HG03378 (cell line): Measurements from ENCODE around the gene ZBTB7B.

Experiments
- ATAC-seq: cut with Tn5 transposase; IDR thresholded peaks from one replicate; pipeline ENCODE4 v1.9.1; 2021; ENCODE audit warnings: mild to moderate bottlenecking, moderate library complexity; ENCODE audit not compliant: unreplicated experiment

The ZBTB7B gene

DNA sequence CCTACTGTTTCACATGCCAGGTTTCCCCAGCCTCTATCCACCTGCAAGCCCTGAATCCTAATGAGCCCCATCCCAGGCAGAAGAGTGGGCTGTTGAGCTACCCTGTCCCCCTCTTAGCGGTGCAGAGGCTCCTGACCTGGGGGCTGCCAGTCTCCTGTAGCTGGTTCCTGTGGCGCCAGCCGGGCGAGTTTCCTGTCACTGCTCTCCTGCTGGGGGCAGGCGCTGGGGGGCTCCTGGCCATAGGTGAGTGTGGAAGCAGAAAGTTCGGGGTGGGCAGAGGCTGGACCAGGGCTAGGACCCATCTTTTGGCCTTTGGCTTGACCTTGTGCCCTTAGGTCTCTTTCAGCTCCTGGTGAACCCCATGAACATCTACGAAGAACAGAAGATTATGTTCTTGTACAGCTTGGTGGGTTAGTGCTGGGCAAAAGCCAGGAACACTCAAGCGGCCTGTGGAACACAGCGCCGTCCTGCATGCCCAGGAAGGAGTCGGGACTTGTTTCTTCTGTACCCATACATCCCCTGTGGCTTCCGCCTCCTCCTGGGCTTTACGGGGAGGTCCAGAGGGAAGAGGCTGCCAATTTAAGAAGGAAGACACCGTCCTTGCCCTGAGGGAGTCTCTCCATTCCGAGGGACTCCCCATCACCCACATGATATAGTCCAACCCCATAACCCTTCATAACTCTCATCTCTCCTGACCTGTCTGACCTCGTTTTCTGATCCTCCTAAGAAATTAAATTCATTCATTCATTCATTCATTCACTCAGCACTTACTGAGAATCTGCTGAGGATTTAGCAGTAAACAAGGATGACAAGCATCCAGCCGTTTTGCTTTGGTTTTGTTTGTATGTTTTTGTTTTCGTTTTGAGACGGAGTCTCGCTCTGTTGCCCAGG lies 32.0 kb downstream of the ZBTB7B start:
- ATAC-seq, result no peak

GRCh38 chr1:155035936-155036335 lies 33.3 kb downstream of the ZBTB7B start:
- ATAC-seq, result no peak

DNA sequence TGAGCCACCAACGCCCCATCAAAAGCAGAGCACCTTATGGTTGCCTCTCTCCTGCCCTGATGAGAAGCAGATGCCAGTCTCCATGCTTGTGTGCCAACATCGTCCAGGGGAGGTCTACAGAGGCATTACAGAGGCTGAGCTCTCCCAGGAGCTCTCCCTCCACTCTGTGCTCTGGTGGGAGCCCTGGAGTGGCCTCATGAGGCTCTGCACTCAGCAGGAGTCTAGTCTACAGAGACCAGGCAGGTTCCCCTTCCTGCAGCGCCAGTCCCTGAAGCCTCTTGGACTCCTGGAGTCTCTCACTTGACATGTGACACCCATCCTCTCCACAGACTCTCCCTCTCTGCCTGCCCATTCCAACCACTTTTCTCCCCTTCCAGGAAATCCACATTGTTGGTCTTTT lies 34.4 kb downstream of the ZBTB7B start:
- ATAC-seq, result no peak

DNA sequence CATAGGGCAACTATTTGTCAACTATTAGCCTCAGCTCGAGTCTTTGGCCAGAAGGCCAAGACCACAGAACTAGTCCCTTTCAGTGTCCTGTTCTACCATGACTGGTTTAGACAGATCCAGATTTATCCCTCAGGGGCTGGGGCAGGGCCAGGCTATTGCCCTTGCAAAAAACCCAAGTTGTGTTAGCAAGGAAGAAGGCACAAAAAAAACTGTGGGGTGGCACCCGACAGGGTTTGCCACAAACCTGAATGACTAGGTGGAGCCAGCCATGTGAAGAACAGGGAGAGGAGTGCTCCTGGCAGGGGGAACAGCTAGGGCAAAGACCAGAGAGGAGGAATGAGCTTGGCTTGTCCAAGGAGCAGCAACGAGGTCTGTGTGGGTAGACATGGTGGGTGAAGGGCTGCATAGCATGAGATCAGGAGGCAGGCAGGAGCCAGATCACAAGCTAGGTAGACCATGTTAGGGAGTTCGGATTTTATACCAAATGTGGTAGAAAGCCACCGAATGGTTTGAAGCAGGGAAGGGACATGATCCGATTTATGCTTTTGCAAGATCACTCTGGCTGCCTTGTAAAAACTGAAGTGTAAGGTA lies 35.3 kb downstream of the ZBTB7B start:
- no peak for ATAC-seq

- no peak for ATAC-seq
Observed at GRCh38 chr1:155038602-155039307, 36.2 kb downstream of the ZBTB7B start.

GRCh38 chr1:155039308-155039669 lies 36.7 kb downstream of the ZBTB7B start:
- no peak for ATAC-seq

DNA sequence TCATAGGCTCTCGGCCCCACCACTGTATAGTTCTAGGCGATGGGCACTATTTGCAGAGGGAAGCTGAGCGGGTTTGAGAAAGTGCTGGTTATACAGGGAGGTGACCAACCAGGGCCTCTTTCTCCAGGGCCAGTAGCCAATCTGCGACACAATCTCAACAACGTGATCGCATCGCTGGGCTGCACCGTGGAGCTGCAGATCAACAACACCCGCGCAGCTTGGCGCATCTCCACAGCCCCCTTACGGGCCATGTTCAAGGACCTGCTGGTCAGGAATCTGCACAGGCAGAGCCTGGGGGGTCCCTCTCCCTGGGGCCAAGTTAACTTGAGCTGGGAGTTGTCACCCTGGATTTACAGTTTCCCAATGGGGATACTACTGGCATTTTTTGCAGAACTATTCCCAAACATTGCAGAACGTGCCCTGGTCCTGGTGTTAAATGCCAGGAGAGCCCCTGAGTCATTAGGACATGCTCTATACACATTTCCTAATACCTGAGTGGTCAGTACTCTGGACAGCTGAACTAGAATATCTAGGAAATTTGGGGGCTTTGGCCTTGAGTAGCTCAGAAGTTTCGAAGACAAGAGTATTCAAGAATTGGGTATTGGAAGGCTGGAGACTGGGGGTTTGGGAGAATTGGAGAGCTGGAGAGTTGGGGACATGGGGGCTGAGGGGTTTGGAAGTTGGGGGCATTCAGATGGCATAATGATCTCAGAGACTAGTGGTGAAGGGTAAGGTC lies 37.9 kb downstream of the ZBTB7B start:
- no peak for ATAC-seq

GRCh38 chr1:155042789-155043188 lies 40.2 kb downstream of the ZBTB7B start:
- no peak for ATAC-seq

- ATAC-seq, result no peak
Observed at GRCh38 chr1:155043301-155043702, 40.7 kb downstream of the ZBTB7B start.

- ATAC-seq, result no peak
Observed at GRCh38 chr1:155043793-155044192, 41.2 kb downstream of the ZBTB7B start.

DNA sequence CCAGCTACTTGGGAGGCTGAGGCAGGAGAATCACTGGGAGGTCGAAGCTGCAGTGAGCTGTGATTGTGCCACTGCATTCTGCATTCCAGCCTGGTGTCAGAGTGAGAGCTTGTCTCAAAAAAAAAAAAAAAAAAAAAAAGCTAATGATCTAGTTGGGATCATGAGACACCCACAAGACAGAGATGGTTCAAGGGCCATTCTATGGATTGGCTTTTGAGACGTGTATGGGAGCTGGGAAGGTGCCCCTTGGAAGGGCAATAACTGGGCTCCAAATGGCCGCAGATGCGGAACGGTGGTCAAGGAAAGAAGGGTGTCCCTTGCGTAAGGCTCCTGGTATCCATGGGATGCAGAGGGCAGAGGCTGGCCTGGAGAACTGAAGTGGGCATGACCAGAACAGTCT lies 41.8 kb downstream of the ZBTB7B start:
- ATAC-seq, result no peak

DNA sequence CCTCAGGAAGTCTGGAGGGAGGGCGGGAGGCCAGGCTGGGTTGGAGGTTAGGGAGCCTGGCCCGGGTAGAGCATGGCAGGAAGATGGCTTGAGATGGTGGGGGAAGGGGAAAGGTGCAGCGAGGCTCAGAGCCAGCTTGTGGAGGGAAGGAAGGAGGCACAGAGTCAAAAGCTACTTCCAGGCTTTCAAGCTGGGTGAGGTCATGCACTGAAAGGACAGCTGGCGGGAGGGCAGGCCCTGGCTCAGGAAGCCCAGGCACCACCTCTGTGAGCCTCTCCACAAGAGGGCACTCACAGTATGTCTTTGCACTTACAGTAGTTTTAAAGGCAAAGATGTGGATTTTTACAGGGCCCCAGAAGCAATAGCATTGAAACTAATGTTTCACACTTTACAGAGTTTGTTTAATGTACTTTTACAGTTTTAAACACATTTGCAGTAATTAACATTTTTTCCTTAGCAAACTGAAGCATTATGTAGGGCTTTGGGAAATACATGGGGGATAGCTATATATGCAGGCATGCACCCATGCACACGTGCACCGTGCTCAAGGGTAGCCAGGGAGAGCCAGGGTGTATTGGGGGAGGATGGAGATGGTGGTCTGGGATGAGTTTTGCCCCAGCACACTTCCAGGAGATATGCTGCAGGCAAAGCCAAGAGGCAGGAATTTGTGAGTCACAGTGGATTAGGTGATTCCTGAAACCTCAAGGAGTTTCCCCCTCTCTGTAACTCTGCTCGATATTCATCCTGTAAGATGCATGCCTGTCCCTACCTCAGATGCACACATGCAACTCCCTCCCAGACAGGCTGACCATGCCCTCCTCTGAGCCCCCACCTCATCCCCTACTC lies 42.4 kb downstream of the ZBTB7B start:
- no peak for ATAC-seq

DNA sequence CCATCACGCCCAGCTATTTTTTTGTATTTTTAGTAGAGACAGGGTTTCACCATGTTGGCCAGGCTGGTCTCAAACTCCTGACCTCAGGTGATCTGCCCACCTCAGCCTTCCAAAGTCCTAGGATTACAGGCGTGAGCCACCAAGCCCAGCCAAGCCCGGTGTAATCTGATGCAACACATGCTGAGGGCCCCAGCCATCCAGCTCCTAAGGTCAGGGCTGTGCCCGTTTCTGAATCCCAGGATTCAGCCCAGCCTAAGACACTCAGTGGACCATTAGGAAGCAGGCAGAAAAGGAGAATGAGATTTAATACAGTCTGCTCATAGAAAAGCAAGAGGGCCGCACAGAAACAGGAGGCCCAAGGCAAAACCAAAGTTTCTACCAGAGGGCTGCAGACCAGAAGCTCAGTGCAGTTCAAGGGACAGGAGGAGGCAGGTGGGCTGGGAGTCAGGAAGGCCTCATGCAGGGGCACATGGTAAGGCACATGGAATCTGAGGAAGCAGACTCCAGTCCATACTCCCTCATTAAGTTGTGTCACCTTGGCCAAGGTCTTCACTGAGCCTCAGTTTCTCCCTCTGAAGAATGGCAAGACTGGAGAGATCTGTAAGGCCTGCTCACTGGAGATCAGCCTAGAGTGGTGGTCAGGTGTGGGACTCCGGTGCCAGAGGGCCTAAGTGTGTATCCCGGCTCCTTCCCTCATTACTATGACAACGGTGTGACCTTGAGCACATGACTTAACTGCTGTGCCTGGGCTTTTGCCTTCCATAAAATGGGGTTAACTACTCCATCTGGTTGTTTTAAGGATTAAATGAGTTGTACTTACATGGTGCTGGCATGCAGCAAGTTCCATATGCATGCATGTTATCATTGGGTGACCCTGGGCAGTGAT lies 46.1 kb downstream of the ZBTB7B start:
- ATAC-seq, result no peak

DNA sequence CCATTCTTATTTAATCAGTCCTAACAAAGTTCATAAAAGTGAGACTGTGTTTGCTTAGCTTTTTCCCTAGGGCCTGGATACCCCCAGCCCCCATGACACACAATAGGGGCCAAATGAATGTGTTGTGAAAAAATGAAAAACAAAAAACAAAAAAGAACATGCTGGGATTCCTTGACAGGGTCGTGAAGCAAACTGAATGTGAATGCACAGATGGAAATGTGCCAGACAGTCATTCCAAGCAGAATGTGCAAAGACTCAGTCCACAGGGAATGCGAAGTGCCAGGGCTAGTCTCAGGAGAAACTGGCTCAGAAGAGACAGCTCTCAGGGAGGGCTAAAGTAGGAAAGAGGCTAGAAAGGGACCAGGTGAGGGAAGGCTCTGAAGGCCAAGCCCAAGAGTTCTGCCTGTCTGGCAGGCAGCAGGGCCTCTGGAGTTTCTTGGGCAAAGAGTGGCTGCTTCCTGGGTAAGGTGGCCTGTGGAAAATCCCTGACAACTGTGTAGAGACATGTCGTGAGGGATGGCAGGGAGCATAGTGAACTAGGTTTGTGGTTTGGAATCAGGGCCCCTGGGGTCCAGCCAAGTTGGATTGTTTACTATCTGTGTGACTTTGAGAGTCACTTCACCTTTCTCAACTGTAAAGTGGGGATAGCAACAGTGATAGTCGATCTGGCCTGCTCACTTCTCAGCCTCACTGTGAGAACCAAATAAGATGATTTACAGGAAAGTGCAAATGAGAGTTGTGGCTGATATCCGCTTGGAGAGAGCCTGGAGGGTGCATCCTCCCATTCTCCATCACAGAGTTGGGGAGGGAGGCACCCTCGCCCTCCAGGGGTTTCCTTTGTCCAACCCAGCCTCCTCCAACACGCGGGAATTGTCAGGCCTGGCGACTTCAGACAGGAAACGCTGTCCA lies 47.3 kb downstream of the ZBTB7B start:
- no peak for ATAC-seq

GRCh38 chr1:155050560-155051341 lies 48.1 kb downstream of the ZBTB7B start, which contains the start of gene ADAM15:
Gene ADAM15 (plus strand): TSS chr1:155051316. CDS start chr1:155051387, 71 bp downstream.
- ATAC-seq, result no peak

GRCh38 chr1:155051342-155051776 lies 48.8 kb downstream of the ZBTB7B start:
- no peak for ATAC-seq

- ATAC-seq, result no peak
Observed at GRCh38 chr1:155051777-155052398, 49.3 kb downstream of the ZBTB7B start.
